GM23338 (cell line): Measurements from ENCODE around the gene NCKAP5. TPM values are rescaled to one million over a fixed set of nuclear protein-coding genes. Genes with fewer than 3 reads are reported as not detected.

Source experiments
- ATAC-seq: fragments of 200-7000 bp; cut with Tn5 transposase; 3 replicates; pipeline ENCODE4 v1.9.1; 2020
- DNase-seq: peaks from one replicate; pipeline ENCODE4 v3.0.0-alpha.2; 2015; ENCODE audit warnings: low spot score
- H2AFZ ChIP-seq: fragments of 200-600 bp; sonication (generic); 2 replicates; pipeline ENCODE4 v1.8.0; 2016; ENCODE audit warnings: antibody characterized with exemption, mild to moderate bottlenecking, moderate library complexity
- H3F3A ChIP-seq: fragments of 200-600 bp; sonication (generic); replicated peaks from 2 replicates; pipeline ENCODE4 v1.8.0; 2017; ENCODE audit warnings: antibody characterized with exemption, mixed run types, low read depth
- H3K27ac ChIP-seq: fragments of 200-600 bp; sonication (generic); 2 replicates; pipeline ENCODE4 v1.6.1; 2016; ENCODE audit warnings: low read depth
- H3K27me3 ChIP-seq: fragments of 200-600 bp; sonication (generic); 2 replicates; pipeline ENCODE4 v1.8.0; 2016; ENCODE audit warnings: mild to moderate bottlenecking, mixed run types, moderate library complexity; ENCODE audit not compliant: insufficient read depth
- H3K36me3 ChIP-seq: fragments of 200-600 bp; sonication (generic); 2 replicates; pipeline ENCODE4 v1.8.0; 2016; ENCODE audit warnings: mild to moderate bottlenecking; ENCODE audit not compliant: insufficient read depth
- H3K4me1 ChIP-seq: fragments of 200-600 bp; sonication (generic); 2 replicates; pipeline ENCODE4 v1.8.0; 2016; ENCODE audit warnings: mild to moderate bottlenecking, moderate library complexity; ENCODE audit not compliant: insufficient read depth
- H3K4me2 ChIP-seq: fragments of 200-600 bp; sonication (generic); 2 replicates; pipeline ENCODE4 v1.7.1; 2017; ENCODE audit warnings: mixed run types
- H3K4me3 ChIP-seq: fragments of 200-600 bp; sonication (generic); 2 replicates; pipeline ENCODE4 v1.6.1; 2016; ENCODE audit warnings: mixed run types
- H3K79me2 ChIP-seq: fragments of 200-600 bp; sonication (generic); replicated peaks from 2 replicates; pipeline ENCODE4 v1.8.0; 2017; ENCODE audit warnings: mild to moderate bottlenecking; ENCODE audit not compliant: insufficient read depth
- H3K9me2 ChIP-seq: fragments of 200-600 bp; sonication (generic); 2 replicates; pipeline ENCODE4 v1.8.0; 2017; ENCODE audit not compliant: insufficient read depth
- H4K20me1 ChIP-seq: fragments of 200-600 bp; sonication (generic); replicated peaks from 2 replicates; pipeline ENCODE4 v1.8.0; 2017; ENCODE audit warnings: mild to moderate bottlenecking; ENCODE audit not compliant: insufficient read depth
- H3K27ac Mint-ChIP-seq: 2 replicates; pipeline ENCODE4 v1.8.0; 2020; ENCODE audit warnings: inconsistent platforms, mild to moderate bottlenecking, moderate library complexity, mixed read lengths
- H3K27me3 Mint-ChIP-seq: 3 replicates; pipeline ENCODE4 v1.8.0; 2022; ENCODE audit warnings: low read depth, mild to moderate bottlenecking, moderate library complexity, mixed read lengths, inconsistent platforms; ENCODE audit not compliant: insufficient read depth, poor library complexity
- H3K36me3 Mint-ChIP-seq: 3 replicates; pipeline ENCODE4 v1.8.0; 2021; ENCODE audit warnings: low read depth, mild to moderate bottlenecking, inconsistent platforms, moderate library complexity, mixed read lengths
- H3K4me1 Mint-ChIP-seq: 3 replicates; pipeline ENCODE4 v1.8.0; 2020; ENCODE audit warnings: mild to moderate bottlenecking, inconsistent platforms, mixed read lengths
- H3K4me3 Mint-ChIP-seq: 3 replicates; pipeline ENCODE4 v1.8.0; 2021; ENCODE audit warnings: moderate library complexity, mild to moderate bottlenecking, inconsistent platforms, mixed read lengths
- H3K9me3 Mint-ChIP-seq: 3 replicates; pipeline ENCODE4 v1.8.0; 2020; ENCODE audit warnings: moderate library complexity, mild to moderate bottlenecking, inconsistent platforms, mixed read lengths
- CREB1 ChIP-seq: fragments of 250-450 bp; sonication (Bioruptor Pico); IDR thresholded peaks from 2 replicates; pipeline ENCODE4 v1.5.0; 2020; ENCODE audit warnings: low read depth, mild to moderate bottlenecking, moderate library complexity
- EZH2 ChIP-seq: fragments of 200-600 bp; sonication (generic); IDR thresholded peaks from one replicate; pipeline ENCODE4 v1.8.0; 2017; ENCODE audit warnings: antibody characterized with exemption, mild to moderate bottlenecking, low read depth; ENCODE audit not compliant: unreplicated experiment
- EZH2phosphoT487 ChIP-seq: fragments of 200-600 bp; sonication (generic); IDR thresholded peaks from one replicate; pipeline ENCODE4 v1.8.1; 2018; ENCODE audit warnings: antibody characterized with exemption; ENCODE audit not compliant: unreplicated experiment
- NANOG ChIP-seq: IDR thresholded peaks from 2 replicates; pipeline ENCODE4 v1.6.1; 2016; ENCODE audit warnings: antibody characterized with exemption, borderline replicate concordance
- POLR2AphosphoS5 ChIP-seq: IDR thresholded peaks from 2 replicates; pipeline ENCODE4 v1.6.1; 2016; ENCODE audit warnings: antibody characterized with exemption, low read depth
- STAT1 ChIP-seq: IDR thresholded peaks from one replicate; pipeline ENCODE4 v1.6.1; 2016; ENCODE audit warnings: antibody characterized with exemption; ENCODE audit not compliant: unreplicated experiment
- ZNF114 ChIP-seq: fragments of 250-450 bp; sonication (Bioruptor Pico); IDR thresholded peaks from 2 replicates; pipeline ENCODE4 v1.5.0; 2020; ENCODE audit warnings: mild to moderate bottlenecking, moderate library complexity
- ZNF331 ChIP-seq: fragments of 250-450 bp; sonication (Bioruptor Pico); IDR thresholded peaks from 2 replicates; pipeline ENCODE4 v1.5.0; 2020; ENCODE audit warnings: low read depth, mild to moderate bottlenecking, moderate library complexity
- polyA plus RNA-seq: library from polyadenylated mRNA; unstranded; fragments of >200 nt; fragmentation: Nextera tagmentation; extraction: Ambion mirVana; gene quantifications from 2 replicates; pipeline ENCODE4 v1.2.1, GENCODE V29; 2016
- total RNA-seq: library from RNA; depleted of rRNA; stranded (reverse); fragments of >200 nt; shearing (Covaris generic); gene quantifications from 2 replicates; pipeline ENCODE4 v1.2.3, GENCODE V29; 2014
- TF ChIP-seq, protein P1 (sequence below), 2 experiments: fragments of 200-600 bp in 1 of 2; sonication (generic) in 1 of 2; conservative IDR thresholded peaks; 2 replicates each; pipeline versions ENCODE4 v1.5.1 to v1.6.1; 2016 to 2017; ENCODE audit warnings: antibody characterized with exemption in 2 of 2, low read depth in 2 of 2, mild to moderate bottlenecking in 2 of 2, moderate library complexity in 1 of 2
- TF ChIP-seq, protein P2 (sequence below): fragments of 250-450 bp; sonication (Bioruptor Pico); IDR thresholded peaks from 2 replicates; pipeline ENCODE4 v1.5.0; 2020; ENCODE audit warnings: mild to moderate bottlenecking, moderate library complexity
- TF ChIP-seq, protein P3 (sequence below): IDR thresholded peaks from 2 replicates; pipeline ENCODE4 v1.6.1; 2016; ENCODE audit warnings: antibody characterized with exemption
- TF ChIP-seq, protein P4 (sequence below): IDR thresholded peaks from one replicate; pipeline ENCODE4 v1.6.1; 2018; ENCODE audit warnings: antibody characterized with exemption; ENCODE audit not compliant: unreplicated experiment

NCKAP5 gene
- total and polyA plus RNA-seq, 2 experiments from 2014 or later = 0.34 to 0.73 TPM

DNA sequence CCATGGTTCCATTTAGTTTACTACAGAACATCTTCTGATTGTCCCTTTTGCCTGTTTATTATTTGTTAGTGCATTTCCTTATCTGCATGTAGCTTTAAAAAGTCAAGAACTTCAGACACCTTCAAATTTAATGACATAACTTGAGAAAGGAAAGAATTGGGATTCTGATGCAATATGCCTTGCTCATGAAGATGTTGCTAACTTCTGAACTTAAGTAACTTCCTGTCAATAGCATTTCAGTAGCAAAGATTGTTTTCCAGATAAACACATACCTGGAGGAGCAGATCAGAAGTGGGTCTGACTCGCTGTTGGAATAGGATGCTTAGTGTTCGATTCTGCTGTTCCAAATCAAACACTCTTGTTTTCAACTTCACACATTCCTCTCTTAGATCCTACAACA, 708.0 kb downstream of the NCKAP5 start:
- H3K27ac ChIP-seq = no peak overlapping the region
- ATAC-seq (no peak), DNase-seq (no peak)
- H3K36me3 ChIP-seq = no peaks in the 10 kb centered on the region
- H3K4me3 ChIP-seq = no peak overlapping the region
- H2AFZ ChIP-seq = no peak overlapping the region
- Mint-ChIP-seq H3K36me3 (no peaks in the 10 kb centered on the region), H3K27ac (no peak overlapping the region), H3K9me3 (no peaks in the 10 kb centered on the region), H3K4me1 (peaks cover 17% of the 10 kb centered on the region), H3K4me3 (no peak overlapping the region), H3K27me3 (no peaks in the 10 kb centered on the region)
- H3K27me3 ChIP-seq = no peaks in the 10 kb centered on the region
- no peaks in the 10 kb centered on the region for H4K20me1 ChIP-seq
- TF ChIP-seq EZH2phosphoT487 = no peak
- no peak for TF ChIP-seq CREB1
- no peak for TF ChIP-seq STAT1
- TF ChIP-seq NANOG = no peak
- TF ChIP-seq, protein P1, sequence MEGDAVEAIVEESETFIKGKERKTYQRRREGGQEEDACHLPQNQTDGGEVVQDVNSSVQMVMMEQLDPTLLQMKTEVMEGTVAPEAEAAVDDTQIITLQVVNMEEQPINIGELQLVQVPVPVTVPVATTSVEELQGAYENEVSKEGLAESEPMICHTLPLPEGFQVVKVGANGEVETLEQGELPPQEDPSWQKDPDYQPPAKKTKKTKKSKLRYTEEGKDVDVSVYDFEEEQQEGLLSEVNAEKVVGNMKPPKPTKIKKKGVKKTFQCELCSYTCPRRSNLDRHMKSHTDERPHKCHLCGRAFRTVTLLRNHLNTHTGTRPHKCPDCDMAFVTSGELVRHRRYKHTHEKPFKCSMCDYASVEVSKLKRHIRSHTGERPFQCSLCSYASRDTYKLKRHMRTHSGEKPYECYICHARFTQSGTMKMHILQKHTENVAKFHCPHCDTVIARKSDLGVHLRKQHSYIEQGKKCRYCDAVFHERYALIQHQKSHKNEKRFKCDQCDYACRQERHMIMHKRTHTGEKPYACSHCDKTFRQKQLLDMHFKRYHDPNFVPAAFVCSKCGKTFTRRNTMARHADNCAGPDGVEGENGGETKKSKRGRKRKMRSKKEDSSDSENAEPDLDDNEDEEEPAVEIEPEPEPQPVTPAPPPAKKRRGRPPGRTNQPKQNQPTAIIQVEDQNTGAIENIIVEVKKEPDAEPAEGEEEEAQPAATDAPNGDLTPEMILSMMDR (conservative IDR thresholded peaks at IDR 0.05; ENCODE audit: low read depth in 2 of 2) = no peak
- TF ChIP-seq EZH2 = no peak
- no peak for TF ChIP-seq ZNF114 (CRISPR knock-in tag)
- TF ChIP-seq, protein P2, sequence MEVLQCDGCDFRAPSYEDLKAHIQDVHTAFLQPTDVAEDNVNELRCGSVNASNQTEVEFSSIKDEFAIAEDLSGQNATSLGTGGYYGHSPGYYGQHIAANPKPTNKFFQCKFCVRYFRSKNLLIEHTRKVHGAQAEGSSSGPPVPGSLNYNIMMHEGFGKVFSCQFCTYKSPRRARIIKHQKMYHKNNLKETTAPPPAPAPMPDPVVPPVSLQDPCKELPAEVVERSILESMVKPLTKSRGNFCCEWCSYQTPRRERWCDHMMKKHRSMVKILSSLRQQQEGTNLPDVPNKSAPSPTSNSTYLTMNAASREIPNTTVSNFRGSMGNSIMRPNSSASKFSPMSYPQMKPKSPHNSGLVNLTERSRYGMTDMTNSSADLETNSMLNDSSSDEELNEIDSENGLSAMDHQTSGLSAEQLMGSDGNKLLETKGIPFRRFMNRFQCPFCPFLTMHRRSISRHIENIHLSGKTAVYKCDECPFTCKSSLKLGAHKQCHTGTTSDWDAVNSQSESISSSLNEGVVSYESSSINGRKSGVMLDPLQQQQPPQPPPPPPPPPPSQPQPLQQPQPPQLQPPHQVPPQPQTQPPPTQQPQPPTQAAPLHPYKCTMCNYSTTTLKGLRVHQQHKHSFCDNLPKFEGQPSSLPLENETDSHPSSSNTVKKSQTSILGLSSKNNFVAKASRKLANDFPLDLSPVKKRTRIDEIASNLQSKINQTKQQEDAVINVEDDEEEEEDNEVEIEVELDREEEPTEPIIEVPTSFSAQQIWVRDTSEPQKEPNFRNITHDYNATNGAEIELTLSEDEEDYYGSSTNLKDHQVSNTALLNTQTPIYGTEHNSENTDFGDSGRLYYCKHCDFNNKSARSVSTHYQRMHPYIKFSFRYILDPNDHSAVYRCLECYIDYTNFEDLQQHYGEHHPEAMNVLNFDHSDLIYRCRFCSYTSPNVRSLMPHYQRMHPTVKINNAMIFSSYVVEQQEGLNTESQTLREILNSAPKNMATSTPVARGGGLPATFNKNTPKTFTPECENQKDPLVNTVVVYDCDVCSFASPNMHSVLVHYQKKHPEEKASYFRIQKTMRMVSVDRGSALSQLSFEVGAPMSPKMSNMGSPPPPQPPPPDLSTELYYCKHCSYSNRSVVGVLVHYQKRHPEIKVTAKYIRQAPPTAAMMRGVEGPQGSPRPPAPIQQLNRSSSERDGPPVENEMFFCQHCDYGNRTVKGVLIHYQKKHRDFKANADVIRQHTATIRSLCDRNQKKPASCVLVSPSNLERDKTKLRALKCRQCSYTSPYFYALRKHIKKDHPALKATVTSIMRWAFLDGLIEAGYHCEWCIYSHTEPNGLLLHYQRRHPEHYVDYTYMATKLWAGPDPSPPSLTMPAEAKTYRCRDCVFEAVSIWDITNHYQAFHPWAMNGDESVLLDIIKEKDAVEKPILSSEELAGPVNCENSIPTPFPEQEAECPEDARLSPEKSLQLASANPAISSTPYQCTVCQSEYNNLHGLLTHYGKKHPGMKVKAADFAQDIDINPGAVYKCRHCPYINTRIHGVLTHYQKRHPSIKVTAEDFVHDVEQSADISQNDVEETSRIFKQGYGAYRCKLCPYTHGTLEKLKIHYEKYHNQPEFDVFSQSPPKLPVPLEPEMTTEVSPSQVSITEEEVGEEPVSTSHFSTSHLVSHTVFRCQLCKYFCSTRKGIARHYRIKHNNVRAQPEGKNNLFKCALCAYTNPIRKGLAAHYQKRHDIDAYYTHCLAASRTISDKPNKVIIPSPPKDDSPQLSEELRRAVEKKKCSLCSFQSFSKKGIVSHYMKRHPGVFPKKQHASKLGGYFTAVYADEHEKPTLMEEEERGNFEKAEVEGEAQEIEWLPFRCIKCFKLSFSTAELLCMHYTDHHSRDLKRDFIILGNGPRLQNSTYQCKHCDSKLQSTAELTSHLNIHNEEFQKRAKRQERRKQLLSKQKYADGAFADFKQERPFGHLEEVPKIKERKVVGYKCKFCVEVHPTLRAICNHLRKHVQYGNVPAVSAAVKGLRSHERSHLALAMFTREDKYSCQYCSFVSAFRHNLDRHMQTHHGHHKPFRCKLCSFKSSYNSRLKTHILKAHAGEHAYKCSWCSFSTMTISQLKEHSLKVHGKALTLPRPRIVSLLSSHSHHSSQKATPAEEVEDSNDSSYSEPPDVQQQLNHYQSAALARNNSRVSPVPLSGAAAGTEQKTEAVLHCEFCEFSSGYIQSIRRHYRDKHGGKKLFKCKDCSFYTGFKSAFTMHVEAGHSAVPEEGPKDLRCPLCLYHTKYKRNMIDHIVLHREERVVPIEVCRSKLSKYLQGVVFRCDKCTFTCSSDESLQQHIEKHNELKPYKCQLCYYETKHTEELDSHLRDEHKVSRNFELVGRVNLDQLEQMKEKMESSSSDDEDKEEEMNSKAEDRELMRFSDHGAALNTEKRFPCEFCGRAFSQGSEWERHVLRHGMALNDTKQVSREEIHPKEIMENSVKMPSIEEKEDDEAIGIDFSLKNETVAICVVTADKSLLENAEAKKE (CRISPR knock-in tag) = no peak
- TF ChIP-seq, protein P3, sequence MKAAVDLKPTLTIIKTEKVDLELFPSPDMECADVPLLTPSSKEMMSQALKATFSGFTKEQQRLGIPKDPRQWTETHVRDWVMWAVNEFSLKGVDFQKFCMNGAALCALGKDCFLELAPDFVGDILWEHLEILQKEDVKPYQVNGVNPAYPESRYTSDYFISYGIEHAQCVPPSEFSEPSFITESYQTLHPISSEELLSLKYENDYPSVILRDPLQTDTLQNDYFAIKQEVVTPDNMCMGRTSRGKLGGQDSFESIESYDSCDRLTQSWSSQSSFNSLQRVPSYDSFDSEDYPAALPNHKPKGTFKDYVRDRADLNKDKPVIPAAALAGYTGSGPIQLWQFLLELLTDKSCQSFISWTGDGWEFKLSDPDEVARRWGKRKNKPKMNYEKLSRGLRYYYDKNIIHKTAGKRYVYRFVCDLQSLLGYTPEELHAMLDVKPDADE = no peak
- TF ChIP-seq ZNF331 (CRISPR knock-in tag) = no peak
- no peak for TF ChIP-seq POLR2AphosphoS5
- TF ChIP-seq, protein P4, sequence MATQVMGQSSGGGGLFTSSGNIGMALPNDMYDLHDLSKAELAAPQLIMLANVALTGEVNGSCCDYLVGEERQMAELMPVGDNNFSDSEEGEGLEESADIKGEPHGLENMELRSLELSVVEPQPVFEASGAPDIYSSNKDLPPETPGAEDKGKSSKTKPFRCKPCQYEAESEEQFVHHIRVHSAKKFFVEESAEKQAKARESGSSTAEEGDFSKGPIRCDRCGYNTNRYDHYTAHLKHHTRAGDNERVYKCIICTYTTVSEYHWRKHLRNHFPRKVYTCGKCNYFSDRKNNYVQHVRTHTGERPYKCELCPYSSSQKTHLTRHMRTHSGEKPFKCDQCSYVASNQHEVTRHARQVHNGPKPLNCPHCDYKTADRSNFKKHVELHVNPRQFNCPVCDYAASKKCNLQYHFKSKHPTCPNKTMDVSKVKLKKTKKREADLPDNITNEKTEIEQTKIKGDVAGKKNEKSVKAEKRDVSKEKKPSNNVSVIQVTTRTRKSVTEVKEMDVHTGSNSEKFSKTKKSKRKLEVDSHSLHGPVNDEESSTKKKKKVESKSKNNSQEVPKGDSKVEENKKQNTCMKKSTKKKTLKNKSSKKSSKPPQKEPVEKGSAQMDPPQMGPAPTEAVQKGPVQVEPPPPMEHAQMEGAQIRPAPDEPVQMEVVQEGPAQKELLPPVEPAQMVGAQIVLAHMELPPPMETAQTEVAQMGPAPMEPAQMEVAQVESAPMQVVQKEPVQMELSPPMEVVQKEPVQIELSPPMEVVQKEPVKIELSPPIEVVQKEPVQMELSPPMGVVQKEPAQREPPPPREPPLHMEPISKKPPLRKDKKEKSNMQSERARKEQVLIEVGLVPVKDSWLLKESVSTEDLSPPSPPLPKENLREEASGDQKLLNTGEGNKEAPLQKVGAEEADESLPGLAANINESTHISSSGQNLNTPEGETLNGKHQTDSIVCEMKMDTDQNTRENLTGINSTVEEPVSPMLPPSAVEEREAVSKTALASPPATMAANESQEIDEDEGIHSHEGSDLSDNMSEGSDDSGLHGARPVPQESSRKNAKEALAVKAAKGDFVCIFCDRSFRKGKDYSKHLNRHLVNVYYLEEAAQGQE = no peak
- no peak overlapping the region for H3K4me2 ChIP-seq
- H3K79me2 ChIP-seq = no peaks in the 10 kb centered on the region
- no peaks in the 10 kb centered on the region for H3K9me2 ChIP-seq
- H3K4me1 ChIP-seq = peaks cover 6% of the 10 kb centered on the region
- no peaks in the 10 kb centered on the region for H3F3A ChIP-seq
